Neural progenitor cell (in vitro differentiated cells): ENCODE measurements around the gene NUFIP1.

Source experiments
- CTCF ChIP-seq: fragments of 200-600 bp; sonication (generic); IDR thresholded peaks from 2 replicates; pipeline ENCODE4 v1.5.1; 2017; ENCODE audit warnings: antibody characterized with exemption, mild to moderate bottlenecking
- EZH2 ChIP-seq: fragments of 200-600 bp; sonication (generic); IDR thresholded peaks from 2 replicates; pipeline ENCODE4 v1.6.1; 2017; ENCODE audit warnings: antibody characterized with exemption, mild to moderate bottlenecking, moderate library complexity

- TF ChIP-seq CTCF = no peak
- no peak for TF ChIP-seq EZH2
Measured at GRCh38 chr13:44930963-44931623, 58.2 kb downstream of the NUFIP1 start.
